Measurements from ENCODE around the gene EMC6. TPM values are rescaled to one million over a fixed set of nuclear protein-coding genes. Genes with fewer than 3 reads are reported as not detected.
A peak's percentile ranks its signal among the peaks of the same experiment; 100 is the strongest.

EMC6 gene
- total and polyA plus RNA-seq, 2 of the 13 experiments (the other 11 are each of a cell fraction or from before 2014, with no cell fraction given): 45.1 to 47.7 TPM

GRCh38 chr17:3667366-3668278 is 990 bp upstream of the EMC6 start (continued):
- TF ChIP-seq RERE (CRISPR knock-in tag; IDR thresholded peaks at IDR 0.05; ENCODE audit: low read depth): no peak
- TF ChIP-seq, protein P1, sequence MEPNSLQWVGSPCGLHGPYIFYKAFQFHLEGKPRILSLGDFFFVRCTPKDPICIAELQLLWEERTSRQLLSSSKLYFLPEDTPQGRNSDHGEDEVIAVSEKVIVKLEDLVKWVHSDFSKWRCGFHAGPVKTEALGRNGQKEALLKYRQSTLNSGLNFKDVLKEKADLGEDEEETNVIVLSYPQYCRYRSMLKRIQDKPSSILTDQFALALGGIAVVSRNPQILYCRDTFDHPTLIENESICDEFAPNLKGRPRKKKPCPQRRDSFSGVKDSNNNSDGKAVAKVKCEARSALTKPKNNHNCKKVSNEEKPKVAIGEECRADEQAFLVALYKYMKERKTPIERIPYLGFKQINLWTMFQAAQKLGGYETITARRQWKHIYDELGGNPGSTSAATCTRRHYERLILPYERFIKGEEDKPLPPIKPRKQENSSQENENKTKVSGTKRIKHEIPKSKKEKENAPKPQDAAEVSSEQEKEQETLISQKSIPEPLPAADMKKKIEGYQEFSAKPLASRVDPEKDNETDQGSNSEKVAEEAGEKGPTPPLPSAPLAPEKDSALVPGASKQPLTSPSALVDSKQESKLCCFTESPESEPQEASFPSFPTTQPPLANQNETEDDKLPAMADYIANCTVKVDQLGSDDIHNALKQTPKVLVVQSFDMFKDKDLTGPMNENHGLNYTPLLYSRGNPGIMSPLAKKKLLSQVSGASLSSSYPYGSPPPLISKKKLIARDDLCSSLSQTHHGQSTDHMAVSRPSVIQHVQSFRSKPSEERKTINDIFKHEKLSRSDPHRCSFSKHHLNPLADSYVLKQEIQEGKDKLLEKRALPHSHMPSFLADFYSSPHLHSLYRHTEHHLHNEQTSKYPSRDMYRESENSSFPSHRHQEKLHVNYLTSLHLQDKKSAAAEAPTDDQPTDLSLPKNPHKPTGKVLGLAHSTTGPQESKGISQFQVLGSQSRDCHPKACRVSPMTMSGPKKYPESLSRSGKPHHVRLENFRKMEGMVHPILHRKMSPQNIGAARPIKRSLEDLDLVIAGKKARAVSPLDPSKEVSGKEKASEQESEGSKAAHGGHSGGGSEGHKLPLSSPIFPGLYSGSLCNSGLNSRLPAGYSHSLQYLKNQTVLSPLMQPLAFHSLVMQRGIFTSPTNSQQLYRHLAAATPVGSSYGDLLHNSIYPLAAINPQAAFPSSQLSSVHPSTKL (CRISPR knock-in tag; IDR thresholded peaks at IDR 0.05): peak; percentile 53
- no peak for TF ChIP-seq GATA4 (IDR thresholded peaks at IDR 0.05; ENCODE audit: borderline replicate concordance, low read depth)
- no peak for TF ChIP-seq ZSCAN20 (CRISPR knock-in tag; IDR thresholded peaks at IDR 0.05; ENCODE audit: borderline replicate concordance)
- peak; percentile 65; the same call in 1 of the 2 replicates for TF ChIP-seq CCDC6 (CRISPR knock-in tag; IDR thresholded peaks at IDR 0.05)
- TF ChIP-seq, protein P2, sequence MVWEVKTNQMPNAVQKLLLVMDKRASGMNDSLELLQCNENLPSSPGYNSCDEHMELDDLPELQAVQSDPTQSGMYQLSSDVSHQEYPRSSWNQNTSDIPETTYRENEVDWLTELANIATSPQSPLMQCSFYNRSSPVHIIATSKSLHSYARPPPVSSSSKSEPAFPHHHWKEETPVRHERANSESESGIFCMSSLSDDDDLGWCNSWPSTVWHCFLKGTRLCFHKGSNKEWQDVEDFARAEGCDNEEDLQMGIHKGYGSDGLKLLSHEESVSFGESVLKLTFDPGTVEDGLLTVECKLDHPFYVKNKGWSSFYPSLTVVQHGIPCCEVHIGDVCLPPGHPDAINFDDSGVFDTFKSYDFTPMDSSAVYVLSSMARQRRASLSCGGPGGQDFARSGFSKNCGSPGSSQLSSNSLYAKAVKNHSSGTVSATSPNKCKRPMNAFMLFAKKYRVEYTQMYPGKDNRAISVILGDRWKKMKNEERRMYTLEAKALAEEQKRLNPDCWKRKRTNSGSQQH (CRISPR knock-in tag; IDR thresholded peaks at IDR 0.05; ENCODE audit: low read depth): no peak
- TF ChIP-seq MEIS2 (CRISPR knock-in tag; IDR thresholded peaks at IDR 0.05): no peak
- no peak for TF ChIP-seq ATRX (CRISPR knock-in tag; IDR thresholded peaks at IDR 0.05; ENCODE audit: borderline replicate concordance)
- TF ChIP-seq ZNF12 (CRISPR knock-in tag; IDR thresholded peaks at IDR 0.05): no peak
- peak; percentile 73; the same call in 1 of the 2 replicates for TF ChIP-seq DMAP1 (CRISPR knock-in tag; IDR thresholded peaks at IDR 0.05)
- no peak for TF ChIP-seq PPARG (CRISPR knock-in tag; conservative IDR thresholded peaks at IDR 0.05)
- no peak for TF ChIP-seq SNAPC4 (CRISPR knock-in tag; IDR thresholded peaks at IDR 0.05)

Data from HepG2 (cell line).